HG02759 (cell line): ENCODE results near the gene TSPYL4.

ENCODE experiments used
- ATAC-seq: cut with Tn5 transposase; IDR thresholded peaks from one replicate; pipeline ENCODE4 v1.9.1; 2021; ENCODE audit warnings: mild to moderate bottlenecking, moderate library complexity; ENCODE audit not compliant: unreplicated experiment

TSPYL4 gene

DNA sequence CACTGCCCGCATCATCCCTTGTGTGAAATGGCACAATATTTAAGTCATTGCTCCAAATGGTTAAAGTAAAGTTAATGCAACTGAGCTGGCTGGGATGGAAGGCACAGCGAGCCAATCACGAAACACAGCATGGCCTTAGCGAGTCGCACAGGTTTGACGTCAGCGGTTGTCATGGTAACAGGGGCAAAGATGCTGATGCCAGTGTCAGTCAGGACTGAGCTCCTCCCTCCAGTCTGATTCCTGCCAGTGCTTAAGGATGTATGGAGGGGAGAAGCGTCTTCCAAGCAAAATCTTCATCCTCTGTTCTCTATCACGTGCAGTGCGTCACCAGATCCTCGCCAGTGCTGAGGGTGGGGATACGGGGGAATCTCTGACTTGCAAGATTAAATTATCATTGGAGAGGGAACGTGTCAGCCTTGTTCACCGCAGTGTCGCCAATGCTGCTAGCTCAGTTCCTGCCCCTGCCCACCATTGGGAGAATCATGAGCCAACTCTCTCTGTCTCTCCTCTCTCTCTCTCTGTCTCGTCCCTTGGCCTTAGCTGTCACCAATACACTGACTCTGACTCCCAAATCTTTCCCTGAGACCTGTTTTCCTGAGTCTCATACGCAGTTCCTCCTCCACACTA, 24.5 kb downstream of the TSPYL4 start:
- ATAC-seq, result no peak

DNA sequence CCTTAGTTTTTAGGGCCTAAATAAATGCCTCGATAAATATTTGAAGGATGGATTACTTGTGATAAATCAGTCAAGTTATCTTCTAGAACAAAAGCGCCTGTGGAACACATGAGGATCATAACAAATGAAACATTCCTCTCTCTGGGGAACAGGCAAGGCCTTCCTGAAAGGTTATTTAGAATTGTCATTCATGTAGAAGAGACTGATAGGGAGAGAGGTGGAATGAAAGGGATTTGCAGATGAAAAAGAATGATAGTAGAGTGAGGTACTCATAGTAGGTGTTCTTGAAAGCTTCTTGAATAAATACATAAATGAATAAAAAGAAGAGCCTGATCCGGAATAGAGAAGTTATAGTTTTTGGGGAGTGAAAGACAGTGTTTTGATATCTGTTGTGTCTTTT, 30.5 kb downstream of the TSPYL4 start:
- no peak for ATAC-seq

DNA sequence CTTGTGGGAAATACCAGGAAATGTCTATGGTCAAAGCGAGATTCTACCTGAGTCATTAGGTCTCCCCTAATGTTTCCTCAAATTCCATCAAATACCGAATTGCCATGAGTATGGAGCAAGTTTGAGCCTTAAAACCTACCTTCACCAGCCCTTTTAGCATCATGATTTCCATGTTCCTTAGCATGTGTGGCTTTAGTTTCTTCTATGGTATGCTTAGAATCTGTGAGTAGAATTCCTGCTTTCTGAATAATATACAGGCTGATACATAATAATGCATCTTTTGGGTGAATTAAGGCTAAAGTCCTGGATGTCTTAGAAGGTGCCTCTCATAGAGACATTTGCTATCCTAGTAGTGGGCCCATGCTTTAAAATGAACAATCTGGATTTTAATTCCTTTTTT, 32.0 kb downstream of the TSPYL4 start:
- ATAC-seq, result no peak

DNA sequence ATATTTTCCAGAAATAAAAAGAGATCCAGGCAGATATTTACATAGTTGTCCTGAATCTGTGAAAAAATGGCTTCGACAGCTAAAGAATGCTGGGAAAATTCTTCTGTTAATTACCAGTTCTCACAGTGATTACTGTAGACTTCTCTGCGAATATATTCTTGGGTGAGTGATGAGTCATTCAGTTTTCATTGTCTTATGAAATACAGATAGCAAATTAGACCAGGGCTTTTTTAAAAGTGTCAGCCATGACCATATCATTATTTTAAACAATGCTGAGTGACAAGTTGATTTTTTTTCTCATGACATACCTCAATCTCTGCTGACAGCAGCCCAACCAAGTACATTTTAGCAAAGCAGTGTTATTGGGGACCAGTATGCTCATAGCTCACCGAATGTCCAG, 32.8 kb downstream of the TSPYL4 start:
- ATAC-seq, result no peak

DNA sequence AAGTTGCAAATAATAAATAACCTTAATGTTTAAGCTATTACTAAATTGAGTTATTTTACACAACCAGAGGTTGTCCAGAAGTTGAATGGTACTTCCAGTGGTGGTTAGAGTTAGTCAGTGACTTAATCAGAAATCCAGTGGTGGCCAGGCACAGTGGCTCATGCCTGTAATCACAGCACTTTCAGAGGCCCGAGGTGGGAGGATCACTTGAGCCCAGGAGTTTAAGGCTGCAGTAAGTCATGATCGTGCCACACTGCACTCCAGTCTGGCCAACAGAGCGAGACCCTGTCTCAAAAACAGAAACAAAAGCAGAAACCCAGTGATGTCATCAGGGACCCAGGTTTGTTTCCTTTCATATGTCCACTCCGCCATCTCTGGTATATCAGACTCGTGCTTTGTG, 35.0 kb downstream of the TSPYL4 start:
- ATAC-seq, result no peak

DNA sequence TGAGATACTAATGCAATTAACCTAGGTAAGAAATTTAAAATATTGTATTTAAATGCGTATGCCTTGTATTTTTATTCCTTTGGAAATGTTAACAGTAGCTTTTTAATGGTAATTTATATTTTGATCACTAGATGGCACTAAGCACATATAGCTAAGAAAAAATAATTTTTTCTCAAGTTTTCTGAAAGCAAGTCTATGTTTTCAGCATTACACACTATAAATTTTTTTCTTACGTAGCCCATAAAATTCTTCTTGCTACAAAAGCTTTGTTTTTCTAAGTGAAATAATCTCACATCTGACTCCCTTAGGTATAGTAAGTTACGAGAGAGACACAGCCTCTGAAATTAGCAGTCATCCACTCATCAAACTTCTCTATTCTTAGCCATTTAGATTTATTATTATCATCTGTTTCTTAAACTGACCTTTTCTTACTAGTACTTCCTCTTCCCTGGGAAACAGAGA, 35.7 kb downstream of the TSPYL4 start:
- ATAC-seq, result no peak

DNA sequence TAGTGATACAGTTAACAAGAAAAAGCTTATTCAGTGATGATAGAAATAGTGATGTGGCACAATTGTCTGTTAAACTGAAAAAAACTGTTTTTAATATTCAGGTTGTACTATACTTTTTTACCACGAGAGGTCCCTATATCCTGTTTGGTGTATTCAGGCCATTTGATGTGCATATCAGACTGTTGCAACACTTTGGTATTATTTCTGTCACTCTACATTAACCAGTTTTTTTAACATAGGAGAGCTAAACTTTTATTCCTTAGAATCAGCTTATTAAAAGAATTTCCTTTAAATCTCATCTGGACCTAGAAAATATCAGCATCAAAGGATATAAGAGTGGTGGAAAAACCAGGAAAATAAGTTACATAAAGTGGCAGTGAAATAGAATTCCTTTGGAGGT, 36.8 kb downstream of the TSPYL4 start:
- peak; percentile 42 for ATAC-seq

DNA sequence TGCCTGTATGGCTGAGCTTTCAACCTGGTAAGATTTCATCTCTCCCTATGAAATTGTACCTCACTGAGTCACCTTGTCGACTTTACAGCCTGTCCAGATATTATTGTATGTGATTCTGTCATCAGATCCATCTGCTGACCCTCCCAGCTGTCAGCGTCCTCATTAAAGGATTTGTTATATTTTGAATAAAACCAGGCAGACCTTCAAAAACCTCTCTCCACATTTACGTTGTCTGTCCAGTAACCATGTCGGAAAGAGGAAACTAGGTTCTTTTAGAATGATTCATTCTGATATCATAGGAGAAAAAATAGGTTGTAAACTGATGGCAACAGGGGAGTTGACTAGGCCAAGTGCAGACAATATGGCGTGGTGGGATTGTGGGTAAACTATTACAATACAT, 38.5 kb downstream of the TSPYL4 start:
- ATAC-seq, result no peak

DNA sequence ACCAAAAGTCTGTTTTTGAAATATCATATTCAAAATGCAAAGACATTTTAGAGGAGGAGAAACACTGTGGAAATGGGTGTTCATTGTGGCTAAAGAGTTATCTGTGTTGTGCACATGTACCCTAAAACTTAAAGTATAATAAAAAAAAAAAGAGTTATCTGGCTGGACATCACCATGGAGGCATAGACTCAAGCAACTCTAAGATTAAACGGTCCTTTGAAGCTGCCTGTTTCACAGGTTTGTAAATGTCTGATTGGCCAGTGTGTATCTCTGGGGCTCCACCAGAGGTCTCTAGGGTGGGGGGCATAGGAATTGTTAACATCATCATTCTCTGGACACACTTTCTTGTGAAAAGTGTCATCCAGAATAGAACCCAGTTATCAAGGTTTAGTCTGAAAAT, 39.2 kb downstream of the TSPYL4 start:
- no peak for ATAC-seq

DNA sequence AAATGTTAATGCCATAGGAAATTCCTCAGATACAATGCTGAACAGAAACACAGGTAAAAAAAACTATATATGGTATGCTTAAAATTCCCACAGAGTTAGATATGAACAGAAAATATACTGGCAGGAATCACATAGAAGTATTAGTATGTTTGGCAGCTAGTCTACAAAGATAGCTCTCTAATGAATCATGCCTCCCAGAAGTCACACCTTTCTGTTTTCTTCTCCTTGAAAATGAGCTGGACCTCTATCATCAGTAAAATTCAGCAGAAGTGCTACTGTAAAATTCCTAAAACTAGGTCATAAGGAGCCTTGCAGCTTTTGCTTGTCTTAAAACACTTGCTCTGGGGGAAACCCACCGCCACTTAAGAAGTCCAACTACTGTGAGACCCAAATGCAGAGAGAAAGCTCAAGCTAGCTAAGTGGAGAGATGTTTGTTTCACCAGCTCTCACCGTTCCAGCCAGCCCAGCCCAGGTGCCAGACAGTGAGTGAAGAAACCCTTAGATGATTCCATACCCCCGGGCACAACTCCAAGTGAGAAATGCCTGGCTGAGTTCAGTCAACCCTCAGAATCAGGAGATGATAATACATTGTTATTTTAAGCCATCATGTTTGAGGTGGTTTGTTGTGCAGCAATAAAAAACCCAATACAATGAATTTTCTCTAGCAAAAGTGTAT, 43.0 kb downstream of the TSPYL4 start:
- no peak for ATAC-seq

DNA sequence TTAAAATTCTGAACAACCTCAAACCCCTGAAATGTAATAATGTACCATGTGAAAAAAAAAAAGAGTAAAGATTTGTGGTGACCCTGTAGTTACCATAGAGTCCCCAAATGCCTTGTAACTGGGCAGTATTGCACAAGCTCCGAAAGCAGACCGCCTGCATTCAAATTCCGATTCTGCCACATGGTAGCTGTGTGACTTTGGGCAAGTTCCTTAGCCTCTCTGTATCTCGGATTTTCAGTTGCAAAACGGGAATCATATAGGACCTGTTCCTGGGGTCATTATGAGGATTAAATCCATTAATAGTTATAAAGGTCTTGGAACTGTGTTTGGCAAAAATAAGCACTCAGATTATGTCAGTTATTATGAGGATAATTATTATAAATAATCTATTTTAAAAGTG, 43.6 kb downstream of the TSPYL4 start:
- ATAC-seq, result no peak

DNA sequence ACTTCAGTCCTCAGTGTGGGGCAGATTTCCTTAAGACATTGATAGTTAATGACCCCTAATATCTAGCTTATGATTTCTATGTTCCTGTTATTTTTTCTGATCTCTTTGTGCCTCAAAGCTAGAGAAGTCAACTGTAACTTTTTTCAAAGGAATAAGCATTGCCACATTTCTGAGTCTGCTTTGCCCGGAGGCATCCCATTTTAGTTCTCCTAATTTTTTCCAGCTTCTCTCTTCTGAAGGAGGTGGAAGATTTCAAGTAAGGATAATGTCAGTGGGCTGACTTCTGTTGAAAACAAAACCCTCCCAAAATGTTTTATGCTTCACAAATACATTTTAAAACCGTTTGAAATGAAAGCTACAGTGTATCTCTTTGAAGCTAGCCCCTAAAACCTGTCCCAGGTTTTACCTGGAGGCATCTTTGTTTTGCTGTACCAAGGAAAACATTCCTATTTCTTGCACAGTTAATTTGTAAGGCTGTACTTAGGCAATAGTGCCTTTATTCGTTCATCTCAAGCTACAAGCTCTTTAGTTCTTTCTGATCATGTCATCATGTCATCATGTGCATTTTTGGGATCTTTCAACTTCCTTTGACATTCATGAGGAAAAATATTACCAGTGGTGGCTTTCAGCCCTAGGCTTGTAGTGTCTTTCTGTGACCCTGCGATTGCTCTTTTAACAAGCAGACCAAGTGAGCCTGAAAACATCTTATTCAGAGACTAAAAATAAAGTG, 45.7 kb downstream of the TSPYL4 start:
- no peak for ATAC-seq

DNA sequence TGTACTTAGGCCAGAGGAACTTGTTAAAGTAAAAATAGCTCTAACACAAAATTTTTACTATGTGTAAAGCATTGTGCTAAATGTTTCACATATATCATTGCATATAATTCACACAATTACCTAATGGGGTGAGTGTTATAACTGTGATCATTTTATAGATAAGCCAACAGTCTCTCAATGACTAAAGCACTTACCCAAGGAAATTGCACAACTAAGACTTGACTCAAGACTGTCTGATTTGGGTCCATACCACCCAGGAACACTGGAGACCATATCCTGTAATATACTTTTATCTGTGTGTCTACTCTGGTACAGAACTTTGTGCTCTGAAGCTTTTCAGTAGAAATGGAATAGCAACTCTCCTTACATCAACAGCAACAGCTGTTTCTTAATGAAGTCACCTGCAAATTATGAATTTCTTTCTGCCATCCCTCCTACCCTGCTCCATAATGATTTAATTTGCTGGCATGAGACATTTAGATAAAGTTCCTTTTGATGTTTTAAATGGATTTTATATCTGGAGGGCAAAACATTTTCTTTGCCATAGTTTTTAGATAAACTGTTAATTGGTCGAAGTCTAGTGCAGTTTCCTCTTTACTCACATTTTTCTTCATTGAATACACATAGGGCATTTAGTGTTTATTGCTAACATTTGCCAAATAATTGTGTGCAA, 47.5 kb downstream of the TSPYL4 start:
- ATAC-seq, result no peak

DNA sequence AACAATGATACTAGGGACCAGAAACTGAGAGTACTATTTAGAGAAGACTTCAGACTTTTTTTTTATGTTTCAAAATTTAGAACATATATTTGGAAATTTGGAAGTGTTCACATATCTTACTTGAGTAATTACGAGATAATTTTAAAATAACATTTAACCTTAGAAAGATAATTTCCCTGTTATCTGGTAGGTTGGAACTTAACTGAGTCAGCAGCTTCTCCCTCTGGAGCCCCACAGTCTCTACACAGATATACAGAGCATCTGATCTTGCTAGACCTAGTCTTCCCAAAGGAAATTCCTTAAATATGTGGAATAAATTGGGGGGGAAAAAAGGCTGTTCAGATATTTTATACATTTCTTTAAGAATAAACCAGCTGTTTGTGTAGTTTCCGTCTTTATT, 48.6 kb downstream of the TSPYL4 start:
- ATAC-seq, result no peak

DNA sequence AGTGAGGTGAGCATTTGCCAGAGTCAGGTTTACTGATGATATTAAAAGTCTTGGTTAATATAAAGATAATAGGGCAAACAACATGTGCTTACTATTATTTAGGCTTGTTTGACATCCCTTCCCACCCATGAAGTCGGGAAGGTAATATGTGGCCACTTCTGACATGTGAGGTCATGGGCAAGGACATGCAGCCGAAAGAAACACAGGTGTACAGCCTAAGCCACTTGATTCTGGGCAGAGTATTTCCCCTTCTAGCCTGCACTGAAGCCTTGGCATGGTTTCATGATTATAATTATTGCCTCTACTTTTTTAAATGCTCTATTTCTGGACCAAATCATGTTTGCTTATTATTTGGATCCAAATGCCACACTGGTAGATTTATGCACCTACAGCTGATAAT, 52.3 kb downstream of the TSPYL4 start:
- ATAC-seq, result no peak

DNA sequence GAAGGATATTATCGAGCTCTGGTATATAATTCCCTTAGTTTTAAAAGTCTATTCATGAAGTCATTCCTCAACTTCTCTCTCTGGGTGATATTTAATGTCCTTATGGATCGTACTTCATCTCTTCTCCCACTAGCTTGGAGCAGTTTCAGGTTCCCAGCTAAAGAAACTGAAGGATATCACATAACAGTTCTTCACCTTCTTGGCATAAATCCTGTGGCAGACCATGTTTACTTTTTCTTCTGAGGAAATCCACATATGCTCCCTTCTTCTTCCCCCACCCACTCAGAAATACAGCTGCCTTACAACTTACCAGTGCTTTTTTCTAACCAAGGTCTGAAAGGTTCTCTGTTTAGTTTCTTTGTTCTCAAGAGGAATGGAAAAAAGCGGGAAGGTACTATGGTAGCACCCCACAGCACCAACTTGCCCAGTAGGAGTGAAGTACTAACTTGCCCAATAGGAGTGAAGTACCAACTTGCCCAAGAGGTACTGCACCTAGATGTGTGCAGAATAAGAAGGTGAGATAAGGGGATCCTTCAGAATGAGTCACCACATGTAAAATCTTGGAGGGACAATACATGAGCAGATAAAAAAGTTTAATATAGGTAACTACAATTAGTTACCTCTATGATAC, 53.1 kb downstream of the TSPYL4 start:
- ATAC-seq, result no peak
